ENCODE results near the gene ATG3. TPM values are rescaled to one million over a fixed set of nuclear protein-coding genes. Genes with fewer than 3 reads are reported as not detected.

Gene ATG3
- total RNA-seq, 1 experiment from 2014 or later: 52.3 TPM

GRCh38 chr3:112579697-112580096 is 17.9 kb upstream of the ATG3 start:
- no peaks in the 10 kb centered on the region for H3K4me1 ChIP-seq
- Mint-ChIP-seq H3K4me1 (ENCODE audit: low read depth, unreplicated experiment) (no peaks in the 10 kb centered on the region), H3K36me3 (ENCODE audit: insufficient read depth, unreplicated experiment) (no peaks in the 10 kb centered on the region), H3K27ac (ENCODE audit: unreplicated experiment) (no peak overlapping the region), H3K9me3 (ENCODE audit: unreplicated experiment) (no peaks in the 10 kb centered on the region), H3K27me3 (ENCODE audit: insufficient read depth, unreplicated experiment) (no peaks in the 10 kb centered on the region), H3K4me3 (ENCODE audit: unreplicated experiment) (no peak overlapping the region)
- intact Hi-C loops (cut with micrococcal nuclease; ENCODE audit: unreplicated experiment): loop anchor here (5.0 kb wide), 1 partner anchor 48 kb away; no protein-coding TSS in a partner anchor
- H3K36me3 ChIP-seq (ENCODE audit: control insufficient read depth, insufficient read depth, low read length): no peaks in the 10 kb centered on the region; the same call in 1 of the 2 replicates
- no peak for TF ChIP-seq CTCF (IDR thresholded peaks at IDR 0.05; ENCODE audit: insufficient read depth in 1 of 2, low read depth in 1 of 2, low read length in 1 of 2, severe bottlenecking in 1 of 2, unreplicated experiment in 1 of 2)
- BruUV-seq (replicated peaks): no TSS peak
- H3K27me3 ChIP-seq (replicated peaks; ENCODE audit: control insufficient read depth, insufficient read depth, low read length): no peaks in the 10 kb centered on the region
- no peak for DNase-seq
- no peaks in the 10 kb centered on the region for H3K9me3 ChIP-seq
- CTCF ChIA-PET: no interaction called here
- H3K4me3 ChIP-seq (ENCODE audit: low read depth, low read length): no peak overlapping the region
- POLR2A ChIA-PET: no interaction called here

- no peak overlapping the region for H3K4me3 ChIP-seq (ENCODE audit: low read depth, low read length)
- H3K9me3 ChIP-seq: no peaks in the 10 kb centered on the region
- no peaks in the 10 kb centered on the region; the same call in 1 of the 2 replicates for H3K36me3 ChIP-seq (ENCODE audit: control insufficient read depth, insufficient read depth, low read length)
- TF ChIP-seq CTCF (IDR thresholded peaks at IDR 0.05; ENCODE audit: insufficient read depth in 1 of 2, low read depth in 1 of 2, low read length in 1 of 2, severe bottlenecking in 1 of 2, unreplicated experiment in 1 of 2): no peak
- Mint-ChIP-seq H3K27me3 (ENCODE audit: insufficient read depth, unreplicated experiment) (no peaks in the 10 kb centered on the region), H3K36me3 (ENCODE audit: insufficient read depth, unreplicated experiment) (no peaks in the 10 kb centered on the region), H3K4me1 (ENCODE audit: low read depth, unreplicated experiment) (no peaks in the 10 kb centered on the region), H3K27ac (ENCODE audit: unreplicated experiment) (no peak overlapping the region), H3K4me3 (ENCODE audit: unreplicated experiment) (no peak overlapping the region), H3K9me3 (ENCODE audit: unreplicated experiment) (no peaks in the 10 kb centered on the region)
- no TSS peak for BruUV-seq (replicated peaks)
- H3K4me1 ChIP-seq: no peaks in the 10 kb centered on the region
- intact Hi-C loops (cut with micrococcal nuclease; ENCODE audit: unreplicated experiment): no loop called here
- H3K27me3 ChIP-seq (replicated peaks; ENCODE audit: control insufficient read depth, insufficient read depth, low read length): no peaks in the 10 kb centered on the region
- POLR2A ChIA-PET: no interaction called here
- DNase-seq: no peak
- CTCF ChIA-PET: no interaction called here
Observed at GRCh38 chr3:112579232-112579631, 17.5 kb upstream of the ATG3 start.

- POLR2A ChIA-PET: no interaction called here
- peaks cover 8% of the 10 kb centered on the region for H3K36me3 Mint-ChIP-seq (ENCODE audit: insufficient read depth, unreplicated experiment)
Observed at GRCh38 chr3:112572701-112573100, 10.9 kb upstream of the ATG3 start.

More at GRCh38 chr3:112572701-112573100, 10.9 kb upstream of the ATG3 start:
- H3K4me1 Mint-ChIP-seq (ENCODE audit: low read depth, unreplicated experiment): no peaks in the 10 kb centered on the region
- no peaks in the 10 kb centered on the region for H3K27me3 Mint-ChIP-seq (ENCODE audit: insufficient read depth, unreplicated experiment)
- no peak for TF ChIP-seq CTCF (IDR thresholded peaks at IDR 0.05; ENCODE audit: insufficient read depth in 1 of 2, low read depth in 1 of 2, low read length in 1 of 2, severe bottlenecking in 1 of 2, unreplicated experiment in 1 of 2)
- DNase-seq: no peak
- Histone ChIP-seq H3K4me1 (no peaks in the 10 kb centered on the region), H3K27me3 (replicated peaks; ENCODE audit: control insufficient read depth, insufficient read depth, low read length) (no peaks in the 10 kb centered on the region), H3K36me3 (ENCODE audit: control insufficient read depth, insufficient read depth, low read length) (no peaks in the 10 kb centered on the region), H3K9me3 (no peaks in the 10 kb centered on the region), H3K4me3 (ENCODE audit: low read depth, low read length) (no peak overlapping the region)
- intact Hi-C loops (cut with micrococcal nuclease; ENCODE audit: unreplicated experiment): no loop called here
- H3K9me3 Mint-ChIP-seq (ENCODE audit: unreplicated experiment): no peaks in the 10 kb centered on the region
- no peak overlapping the region for H3K27ac Mint-ChIP-seq (ENCODE audit: unreplicated experiment)
- CTCF ChIA-PET: no interaction called here
- no peak overlapping the region for H3K4me3 Mint-ChIP-seq (ENCODE audit: unreplicated experiment)
- no TSS peak for BruUV-seq (replicated peaks)

Data from Caco-2 (cell line).